ENCODE measurements around the gene SNRPD1.
"Not testable (repeated sequence)": the region's sequence is repeated elsewhere in the genome, so short reads cannot be mapped to it uniquely, and the experiment has no call there.

DNA sequence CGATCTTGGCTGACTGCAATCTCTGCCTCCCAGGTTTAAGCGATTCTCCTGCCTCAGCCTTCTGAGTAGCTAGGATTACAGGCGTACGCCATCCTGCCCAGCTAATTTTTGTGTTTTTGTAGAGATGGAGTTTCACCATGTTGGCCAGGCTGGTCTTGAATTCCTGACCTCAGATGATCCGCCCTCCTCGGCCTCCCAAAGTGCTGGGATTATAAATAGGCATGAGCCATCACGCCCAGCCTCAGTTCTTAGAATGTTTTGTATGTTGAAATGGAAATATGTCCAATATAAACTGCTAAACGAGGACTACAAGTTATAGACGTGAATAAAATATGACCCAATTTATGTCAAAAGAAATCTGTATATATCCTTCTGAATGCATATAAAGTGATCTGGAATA lies 9.5 kb downstream of the SNRPD1 start:
- TF ChIP-seq, protein P1, sequence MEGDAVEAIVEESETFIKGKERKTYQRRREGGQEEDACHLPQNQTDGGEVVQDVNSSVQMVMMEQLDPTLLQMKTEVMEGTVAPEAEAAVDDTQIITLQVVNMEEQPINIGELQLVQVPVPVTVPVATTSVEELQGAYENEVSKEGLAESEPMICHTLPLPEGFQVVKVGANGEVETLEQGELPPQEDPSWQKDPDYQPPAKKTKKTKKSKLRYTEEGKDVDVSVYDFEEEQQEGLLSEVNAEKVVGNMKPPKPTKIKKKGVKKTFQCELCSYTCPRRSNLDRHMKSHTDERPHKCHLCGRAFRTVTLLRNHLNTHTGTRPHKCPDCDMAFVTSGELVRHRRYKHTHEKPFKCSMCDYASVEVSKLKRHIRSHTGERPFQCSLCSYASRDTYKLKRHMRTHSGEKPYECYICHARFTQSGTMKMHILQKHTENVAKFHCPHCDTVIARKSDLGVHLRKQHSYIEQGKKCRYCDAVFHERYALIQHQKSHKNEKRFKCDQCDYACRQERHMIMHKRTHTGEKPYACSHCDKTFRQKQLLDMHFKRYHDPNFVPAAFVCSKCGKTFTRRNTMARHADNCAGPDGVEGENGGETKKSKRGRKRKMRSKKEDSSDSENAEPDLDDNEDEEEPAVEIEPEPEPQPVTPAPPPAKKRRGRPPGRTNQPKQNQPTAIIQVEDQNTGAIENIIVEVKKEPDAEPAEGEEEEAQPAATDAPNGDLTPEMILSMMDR (IDR thresholded peaks at IDR 0.05; ENCODE audit: low read depth, low read length): not testable (repeated sequence)
- TF ChIP-seq, protein P2, sequence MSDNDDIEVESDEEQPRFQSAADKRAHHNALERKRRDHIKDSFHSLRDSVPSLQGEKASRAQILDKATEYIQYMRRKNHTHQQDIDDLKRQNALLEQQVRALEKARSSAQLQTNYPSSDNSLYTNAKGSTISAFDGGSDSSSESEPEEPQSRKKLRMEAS (IDR thresholded peaks at IDR 0.05; ENCODE audit: low read depth, low read length): not testable (repeated sequence)
- not testable (repeated sequence) for TF ChIP-seq POLR2A (IDR thresholded peaks at IDR 0.05; ENCODE audit: extremely low read depth, insufficient read length); MYC (IDR thresholded peaks at IDR 0.05; ENCODE audit: low read depth, low read length)

Measured in NB4 (cell line).